SK-N-SH (cell line): ENCODE results near the gene TNRC6C.
"Not testable (repeated sequence)": the region's sequence is repeated elsewhere in the genome, so short reads cannot be mapped to it uniquely, and the experiment has no call there.

Experiments used
- CHD2 ChIP-seq: fragments of 150-350 bp; IDR thresholded peaks from 2 replicates; pipeline ENCODE4 v1.6.1; 2018; ENCODE audit warnings: low read length; ENCODE audit not compliant: partially characterized antibody
- CTCF ChIP-seq: fragments of 200-600 bp; sonication (generic); IDR thresholded peaks from 2 replicates; pipeline ENCODE4 v1.6.1; 2017; ENCODE audit warnings: antibody characterized with exemption, mild to moderate bottlenecking, moderate library complexity
- JUND ChIP-seq: IDR thresholded peaks from 2 replicates; pipeline ENCODE4 v1.4.0; 2012
- MAX ChIP-seq: IDR thresholded peaks from 2 replicates; pipeline ENCODE4 v1.4.0; 2012; ENCODE audit warnings: low read depth
- POLR2AphosphoS5 ChIP-seq: IDR thresholded peaks from 2 replicates; pipeline ENCODE4 v1.6.1; 2012; ENCODE audit warnings: low read depth, low read length
- TAF1 ChIP-seq: IDR thresholded peaks from 2 replicates; pipeline ENCODE4 v1.6.1; 2012; ENCODE audit warnings: low read depth, mild to moderate bottlenecking, low read length, moderate library complexity, borderline replicate concordance
- TCF12 ChIP-seq: IDR thresholded peaks from 2 replicates; pipeline ENCODE4 v1.4.0; 2012
- USF2 ChIP-seq: fragments of 150-350 bp; IDR thresholded peaks from 2 replicates; pipeline ENCODE4 v1.6.1; 2017; ENCODE audit warnings: antibody characterized with exemption, low read length, low read depth, borderline replicate concordance

GRCh38 chr17:77935744-77936143 lies 22.8 kb upstream of the TNRC6C start:
- TF ChIP-seq CTCF, POLR2AphosphoS5, MAX, CHD2, TCF12, JUND, TAF1, USF2: not testable (repeated sequence)
